ENCODE data around the gene CELSR1.

DNA sequence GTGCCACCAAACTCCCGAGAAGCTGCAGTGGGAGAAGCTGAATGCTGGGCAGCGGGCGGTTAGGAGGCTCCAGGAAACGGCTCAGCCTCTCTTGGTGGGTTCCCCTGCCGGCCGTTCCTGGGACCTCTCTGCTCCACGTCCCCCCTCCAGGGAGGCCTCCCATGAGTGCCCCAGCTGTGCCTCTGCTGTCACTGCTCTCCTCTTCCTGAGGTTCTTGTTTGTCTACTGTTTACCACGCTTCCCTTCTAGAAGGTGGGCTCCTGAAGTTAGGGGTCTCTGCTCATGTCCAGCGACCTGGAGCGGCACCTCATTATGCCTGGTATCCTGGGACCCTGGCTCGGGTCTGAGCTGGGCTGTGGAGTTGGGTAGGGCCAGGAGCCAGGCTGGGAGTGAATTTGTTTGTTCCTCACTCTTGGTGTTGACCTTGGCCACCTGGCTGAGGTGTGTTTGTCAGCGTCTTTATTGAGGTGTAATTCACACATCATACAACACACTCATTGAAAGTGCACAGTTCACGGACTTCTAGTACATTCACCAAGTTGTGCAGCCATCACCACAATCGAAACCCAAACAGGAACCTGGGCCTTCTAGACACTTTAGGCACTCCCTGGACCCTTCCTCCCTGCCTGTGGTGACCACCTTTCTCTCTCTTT is 45.0 kb upstream of the CELSR1 start:
- no peak for TF ChIP-seq POLR2A (IDR thresholded peaks at IDR 0.05; ENCODE audit: low read depth, low read length)
- no peak for TF ChIP-seq POLR2AphosphoS5 (IDR thresholded peaks at IDR 0.05; ENCODE audit: low read depth, low read length)

Measured in GM12892 (cell line).